GM20000 (cell line): ENCODE measurements around the gene HNRNPK.

Experiments
- DNase-seq: peaks from one replicate; pipeline ENCODE4 v3.0.0; 2012; ENCODE audit warnings: low spot score
- TF ChIP-seq, protein P1 (sequence below): IDR thresholded peaks from 2 replicates; pipeline ENCODE4 v1.5.1; 2012; ENCODE audit warnings: mild to moderate bottlenecking, control low read depth; ENCODE audit errors: extremely low read depth, missing control alignments

The HNRNPK gene

DNA sequence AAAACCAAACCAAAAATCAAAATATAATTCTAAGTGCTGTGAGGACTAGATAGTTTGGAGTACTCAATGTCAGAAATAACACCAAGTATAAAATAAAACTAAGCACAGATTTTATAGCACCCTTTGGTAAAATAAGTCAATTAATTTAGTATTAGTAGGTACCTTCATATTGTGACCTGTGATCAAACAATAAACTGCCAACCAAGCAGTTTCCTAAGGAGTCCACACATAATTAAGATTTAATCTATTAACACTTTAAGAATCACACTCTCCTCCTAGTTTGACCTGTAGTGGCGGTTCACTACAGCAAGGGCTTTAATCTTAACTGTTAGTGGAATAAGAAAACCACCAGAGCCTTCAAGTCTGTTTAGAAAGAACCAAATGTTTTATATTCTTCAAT, 2.8 kb downstream of the HNRNPK start:
- no peak for DNase-seq
- TF ChIP-seq, protein P1, sequence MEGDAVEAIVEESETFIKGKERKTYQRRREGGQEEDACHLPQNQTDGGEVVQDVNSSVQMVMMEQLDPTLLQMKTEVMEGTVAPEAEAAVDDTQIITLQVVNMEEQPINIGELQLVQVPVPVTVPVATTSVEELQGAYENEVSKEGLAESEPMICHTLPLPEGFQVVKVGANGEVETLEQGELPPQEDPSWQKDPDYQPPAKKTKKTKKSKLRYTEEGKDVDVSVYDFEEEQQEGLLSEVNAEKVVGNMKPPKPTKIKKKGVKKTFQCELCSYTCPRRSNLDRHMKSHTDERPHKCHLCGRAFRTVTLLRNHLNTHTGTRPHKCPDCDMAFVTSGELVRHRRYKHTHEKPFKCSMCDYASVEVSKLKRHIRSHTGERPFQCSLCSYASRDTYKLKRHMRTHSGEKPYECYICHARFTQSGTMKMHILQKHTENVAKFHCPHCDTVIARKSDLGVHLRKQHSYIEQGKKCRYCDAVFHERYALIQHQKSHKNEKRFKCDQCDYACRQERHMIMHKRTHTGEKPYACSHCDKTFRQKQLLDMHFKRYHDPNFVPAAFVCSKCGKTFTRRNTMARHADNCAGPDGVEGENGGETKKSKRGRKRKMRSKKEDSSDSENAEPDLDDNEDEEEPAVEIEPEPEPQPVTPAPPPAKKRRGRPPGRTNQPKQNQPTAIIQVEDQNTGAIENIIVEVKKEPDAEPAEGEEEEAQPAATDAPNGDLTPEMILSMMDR, result no peak

DNA sequence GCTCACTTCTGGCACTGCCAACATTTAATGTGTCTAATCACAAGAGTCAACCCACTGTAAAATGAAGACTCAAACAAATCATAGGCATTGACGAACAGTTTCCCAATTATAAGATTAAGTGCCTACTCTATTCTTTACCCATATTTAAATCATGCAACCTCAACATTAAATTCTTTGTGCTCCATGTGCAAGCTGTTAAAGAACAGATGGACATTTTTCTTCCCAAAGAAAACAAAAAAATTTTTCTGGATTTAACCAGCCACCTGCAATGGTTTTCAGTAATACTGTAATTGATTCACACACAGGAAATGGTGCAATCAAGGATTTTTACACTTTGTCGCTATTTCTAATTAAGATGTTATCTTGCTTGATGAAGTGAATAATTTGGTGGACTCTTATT, 3.6 kb downstream of the HNRNPK start:
- TF ChIP-seq, protein P1, result no peak
- DNase-seq, result no peak

GRCh38 chr9:83975300-83975699, 4.7 kb downstream of the HNRNPK start:
- no peak for DNase-seq
- TF ChIP-seq, protein P1, result no peak

GRCh38 chr9:83972286-83972685, 7.7 kb downstream of the HNRNPK start:
- TF ChIP-seq, protein P1, result no peak
- DNase-seq, result no peak

- DNase-seq, result no peak
- TF ChIP-seq, protein P1, result no peak
Measured at GRCh38 chr9:83971485-83971884, 8.5 kb downstream of the HNRNPK start.

DNA sequence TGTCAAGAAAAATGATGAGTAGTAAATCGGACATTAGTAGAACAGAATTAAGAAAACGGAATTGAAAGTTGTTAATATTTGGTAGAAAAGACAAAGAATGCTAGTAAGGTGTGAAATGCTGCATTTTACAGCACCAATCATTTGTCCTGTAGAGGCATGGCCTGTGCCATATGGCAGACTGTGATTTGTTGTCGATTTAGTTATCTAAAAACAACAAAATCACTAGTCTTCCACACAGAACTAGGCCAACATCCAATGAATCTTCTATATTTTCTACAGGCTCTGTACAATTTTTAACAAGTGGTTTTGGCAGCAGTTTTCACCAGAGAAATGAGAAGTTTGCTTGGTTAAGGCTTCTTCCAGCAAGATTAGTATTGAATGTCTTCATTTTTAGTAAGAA, 10.4 kb downstream of the HNRNPK start:
- no peak for DNase-seq
- TF ChIP-seq, protein P1, result no peak

DNA sequence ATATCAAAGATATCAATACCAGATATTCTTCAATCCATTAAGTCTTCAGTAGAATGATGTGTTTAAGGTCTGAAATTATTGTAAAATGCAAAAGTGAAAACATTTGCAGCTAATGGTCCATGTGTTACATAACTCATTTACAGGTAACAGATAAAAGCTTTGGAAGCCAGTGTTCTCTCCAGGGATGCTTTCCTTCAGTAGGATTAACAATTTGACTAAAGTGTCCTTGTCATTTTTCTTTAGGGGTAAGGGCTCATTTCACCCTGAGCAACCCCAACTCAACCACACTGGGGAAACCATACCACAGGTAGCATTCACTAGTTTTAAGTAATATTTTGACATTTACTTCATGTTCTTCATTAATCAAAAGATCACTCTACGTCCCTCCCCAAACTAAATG, 12.9 kb downstream of the HNRNPK start:
- TF ChIP-seq, protein P1, result no peak
- no peak for DNase-seq
